Tibial nerve (tissue), 3 donors: ENCODE measurements around the gene GCKR.

Experiments used
- POLR2A ChIP-seq, 2 donors: fragments of 450-650 bp; IDR thresholded peaks; one replicate each; pipeline ENCODE4 v1.6.1; 2017; ENCODE audit warnings: antibody characterized with exemption in 2 of 2, mild to moderate bottlenecking in 2 of 2, moderate library complexity in 2 of 2
- TF ChIP-seq, protein P1 (sequence below), 5 experiments: fragments of 200-600 bp in 3 of 5; fragments of 450-650 bp in 2 of 5; sonication (generic) in 3 of 5; IDR thresholded peaks; one replicate each; pipeline ENCODE4 v1.5.1; 2016 to 2019; ENCODE audit warnings: antibody characterized with exemption in 5 of 5, mild to moderate bottlenecking in 3 of 5, moderate library complexity in 2 of 5

DNA sequence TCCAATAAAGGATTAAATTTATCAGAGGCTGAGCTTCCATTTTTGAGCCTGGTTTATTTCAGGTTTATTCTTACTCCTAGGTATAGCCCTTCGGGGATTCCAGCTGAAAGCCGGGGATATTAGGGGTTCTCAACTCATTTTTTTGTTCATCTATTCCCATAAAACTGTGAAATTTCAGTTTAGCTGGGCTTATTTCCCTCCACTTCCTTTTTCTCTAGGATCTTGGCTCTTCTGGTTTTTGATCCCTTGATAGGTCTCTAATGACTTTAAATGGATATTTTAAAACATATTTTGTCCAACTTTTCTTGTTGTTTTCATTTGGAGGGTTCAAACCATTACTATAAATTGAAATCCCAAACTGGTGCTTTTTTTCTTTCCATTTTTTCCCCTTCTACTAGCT lies 62.6 kb downstream of the GCKR start:
- TF ChIP-seq, protein P1, sequence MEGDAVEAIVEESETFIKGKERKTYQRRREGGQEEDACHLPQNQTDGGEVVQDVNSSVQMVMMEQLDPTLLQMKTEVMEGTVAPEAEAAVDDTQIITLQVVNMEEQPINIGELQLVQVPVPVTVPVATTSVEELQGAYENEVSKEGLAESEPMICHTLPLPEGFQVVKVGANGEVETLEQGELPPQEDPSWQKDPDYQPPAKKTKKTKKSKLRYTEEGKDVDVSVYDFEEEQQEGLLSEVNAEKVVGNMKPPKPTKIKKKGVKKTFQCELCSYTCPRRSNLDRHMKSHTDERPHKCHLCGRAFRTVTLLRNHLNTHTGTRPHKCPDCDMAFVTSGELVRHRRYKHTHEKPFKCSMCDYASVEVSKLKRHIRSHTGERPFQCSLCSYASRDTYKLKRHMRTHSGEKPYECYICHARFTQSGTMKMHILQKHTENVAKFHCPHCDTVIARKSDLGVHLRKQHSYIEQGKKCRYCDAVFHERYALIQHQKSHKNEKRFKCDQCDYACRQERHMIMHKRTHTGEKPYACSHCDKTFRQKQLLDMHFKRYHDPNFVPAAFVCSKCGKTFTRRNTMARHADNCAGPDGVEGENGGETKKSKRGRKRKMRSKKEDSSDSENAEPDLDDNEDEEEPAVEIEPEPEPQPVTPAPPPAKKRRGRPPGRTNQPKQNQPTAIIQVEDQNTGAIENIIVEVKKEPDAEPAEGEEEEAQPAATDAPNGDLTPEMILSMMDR (IDR thresholded peaks at IDR 0.05), result no peak
- no peak for TF ChIP-seq POLR2A (IDR thresholded peaks at IDR 0.05)
